MM.1S (cell line): ENCODE measurements around the gene CHD2.

Experiments used
- DNase-seq: peaks from one replicate; pipeline ENCODE4 v3.0.0-alpha.2; 2015
- H2AFZ ChIP-seq: fragments of 300-600 bp; sonication (generic); 2 replicates; pipeline ENCODE4 v1.6.0; 2016; ENCODE audit warnings: antibody characterized with exemption, low read length
- H3F3A ChIP-seq: fragments of 300-600 bp; sonication (generic); 2 replicates; pipeline ENCODE4 v1.6.1; 2016; ENCODE audit warnings: mild to moderate bottlenecking, antibody characterized with exemption, low read length, moderate library complexity, mixed read lengths; ENCODE audit not compliant: insufficient read depth
- H3K27ac ChIP-seq: fragments of 300-600 bp; sonication (generic); 2 replicates; pipeline ENCODE4 v1.5.1; 2016; ENCODE audit warnings: mild to moderate bottlenecking, low read length
- H3K27me3 ChIP-seq: fragments of 300-600 bp; sonication (generic); replicated peaks from 2 replicates; pipeline ENCODE4 v1.6.0; 2016; ENCODE audit warnings: low read length; ENCODE audit not compliant: insufficient read depth
- H3K36me3 ChIP-seq: fragments of 300-600 bp; sonication (generic); replicated peaks from 2 replicates; pipeline ENCODE4 v1.6.1; 2016; ENCODE audit warnings: mild to moderate bottlenecking, low read length, mixed read lengths; ENCODE audit not compliant: insufficient read depth
- H3K4me1 ChIP-seq: fragments of 300-600 bp; sonication (generic); 2 replicates; pipeline ENCODE4 v1.6.1; 2016; ENCODE audit warnings: low read length, mixed read lengths
- H3K4me2 ChIP-seq: fragments of 300-600 bp; sonication (generic); 2 replicates; pipeline ENCODE4 v1.6.0; 2016; ENCODE audit warnings: low read depth, low read length
- H3K4me3 ChIP-seq: fragments of 300-600 bp; sonication (generic); 2 replicates; pipeline ENCODE4 v1.5.1; 2016; ENCODE audit warnings: low read length, mixed read lengths
- H3K79me2 ChIP-seq: fragments of 300-600 bp; sonication (generic); 2 replicates; pipeline ENCODE4 v1.6.1; 2016; ENCODE audit warnings: mixed run types, low read length, mixed read lengths
- H3K9ac ChIP-seq: fragments of 300-600 bp; sonication (generic); 2 replicates; pipeline ENCODE4 v1.6.1; 2016; ENCODE audit warnings: low read length, mixed read lengths
- H3K9me2 ChIP-seq: fragments of 300-600 bp; sonication (generic); replicated peaks from 2 replicates; pipeline ENCODE4 v1.6.1; 2016; ENCODE audit warnings: mild to moderate bottlenecking, low read length, mixed read lengths; ENCODE audit not compliant: insufficient read depth
- H3K9me3 ChIP-seq: fragments of 300-600 bp; sonication (generic); replicated peaks from 2 replicates; pipeline ENCODE4 v1.6.1; 2016; ENCODE audit warnings: mild to moderate bottlenecking, low read length, mixed read lengths; ENCODE audit not compliant: insufficient read depth
- H4K20me1 ChIP-seq: fragments of 300-600 bp; sonication (generic); 2 replicates; pipeline ENCODE4 v1.6.1; 2016; ENCODE audit warnings: mild to moderate bottlenecking, low read length, moderate library complexity, mixed read lengths; ENCODE audit not compliant: insufficient read depth
- CTCF ChIP-seq: fragments of 300-600 bp; sonication (generic); IDR thresholded peaks from 2 replicates; pipeline ENCODE4 v1.5.1; 2016; ENCODE audit warnings: antibody characterized with exemption, low read length, mixed read lengths
- EZH2 ChIP-seq: fragments of 300-600 bp; sonication (generic); optimal IDR thresholded peaks from 2 replicates; pipeline ENCODE3; 2017; ENCODE audit warnings: low read depth, mild to moderate bottlenecking, antibody characterized with exemption, low read length, mixed read lengths
- EZH2phosphoT487 ChIP-seq: fragments of 300-600 bp; sonication (generic); IDR thresholded peaks from 2 replicates; pipeline ENCODE4 v1.6.1; 2018; ENCODE audit warnings: antibody characterized with exemption, low read length

CHD2 gene

DNA sequence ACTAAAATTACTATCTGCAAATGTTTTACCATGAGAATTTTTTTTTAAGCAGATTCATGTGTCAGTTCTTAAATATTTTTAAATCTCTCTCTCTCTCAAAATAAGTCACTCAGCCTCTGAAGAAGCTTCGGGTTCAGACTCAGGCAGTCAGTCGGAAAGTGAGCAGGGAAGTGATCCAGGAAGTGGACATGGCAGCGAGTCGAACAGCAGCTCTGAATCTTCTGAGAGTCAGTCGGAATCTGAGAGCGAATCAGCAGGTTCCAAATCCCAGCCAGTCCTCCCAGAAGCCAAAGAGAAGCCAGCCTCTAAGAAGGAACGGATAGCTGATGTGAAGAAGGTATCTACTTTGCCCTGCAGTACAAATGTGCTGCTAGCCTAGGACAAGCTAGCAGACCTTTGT is 24.1 kb downstream of the CHD2 start:
- DNase-seq = no peak
- Histone ChIP-seq H2AFZ (no peak overlapping the region), H3K9ac (no peak overlapping the region), H3K9me2 (no peaks in the 10 kb centered on the region), H3K79me2 (peaks cover 100% of the 10 kb centered on the region), H3K4me2 (no peak overlapping the region), H3F3A (no peaks in the 10 kb centered on the region; the same call in 1 of the 2 replicates), H3K36me3 (peaks cover 5% of the 10 kb centered on the region; the same call in 1 of the 2 replicates), H3K27ac (no peak overlapping the region), H3K4me3 (no peak overlapping the region), H3K4me1 (peaks cover 39% of the 10 kb centered on the region), H3K9me3 (no peaks in the 10 kb centered on the region), H4K20me1 (no peaks in the 10 kb centered on the region), H3K27me3 (no peaks in the 10 kb centered on the region)
- TF ChIP-seq CTCF (no peak), EZH2phosphoT487 (no peak), EZH2 (no peak)

- TF ChIP-seq CTCF (no peak), EZH2 (no peak), EZH2phosphoT487 (no peak)
- Histone ChIP-seq H3K9ac (no peak overlapping the region), H3K4me1 (peaks cover 31% of the 10 kb centered on the region), H3K9me2 (no peaks in the 10 kb centered on the region), H3F3A (no peaks in the 10 kb centered on the region; the same call in 1 of the 2 replicates), H3K79me2 (peaks cover 97% of the 10 kb centered on the region), H4K20me1 (no peaks in the 10 kb centered on the region), H3K4me3 (no peak overlapping the region), H3K4me2 (no peak overlapping the region), H2AFZ (no peak overlapping the region), H3K9me3 (no peaks in the 10 kb centered on the region), H3K27me3 (no peaks in the 10 kb centered on the region), H3K27ac (no peak overlapping the region), H3K36me3 (peaks cover 5% of the 10 kb centered on the region; the same call in 1 of the 2 replicates)
- no peak for DNase-seq
Observed at GRCh38 chr15:92925454-92925853, 25.3 kb downstream of the CHD2 start.

- Histone ChIP-seq H3K9me3 (no peaks in the 10 kb centered on the region), H3K4me3 (no peak overlapping the region), H3K9me2 (no peaks in the 10 kb centered on the region), H3K9ac (no peak overlapping the region), H3K27ac (no peak overlapping the region), H3K27me3 (no peaks in the 10 kb centered on the region), H3K79me2 (peaks cover 76% of the 10 kb centered on the region), H3F3A (no peaks in the 10 kb centered on the region; the same call in 1 of the 2 replicates), H3K4me2 (no peak overlapping the region), H3K4me1 (peaks cover 6% of the 10 kb centered on the region; the same call in 1 of the 2 replicates), H2AFZ (no peak overlapping the region), H4K20me1 (no peaks in the 10 kb centered on the region), H3K36me3 (peaks cover 5% of the 10 kb centered on the region; the same call in 1 of the 2 replicates)
- no peak for DNase-seq
- TF ChIP-seq EZH2phosphoT487 (no peak), CTCF (no peak), EZH2 (no peak)
Observed at GRCh38 chr15:92928225-92928750, 28.2 kb downstream of the CHD2 start.
